T1000 (cell line): ENCODE measurements around the gene TRIP11.

Source experiments
- DNase-seq: peaks from one replicate; lab custom pipeline; 2025; ENCODE audit warnings: mixed read lengths; lab: John Stamatoyannopoulos, UW

The TRIP11 gene

DNA sequence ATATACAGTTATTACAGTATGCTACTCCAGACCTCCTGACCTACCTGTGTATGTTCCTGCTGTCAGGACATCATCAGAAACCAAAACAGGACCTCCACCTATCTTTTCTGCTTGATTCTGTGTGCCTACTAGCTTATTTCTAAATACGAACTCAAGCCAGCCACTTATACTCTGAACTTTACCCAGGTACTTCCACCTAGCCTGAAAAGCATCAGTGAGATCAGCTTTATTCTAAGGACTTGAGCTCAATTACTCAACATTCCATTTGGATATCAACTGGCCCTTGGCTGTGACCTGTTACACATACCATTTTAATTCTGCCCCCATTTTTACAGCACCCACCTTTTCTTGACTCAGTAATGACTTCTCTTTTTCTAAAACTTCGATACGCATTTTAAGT, 29.2 kb downstream of the TRIP11 start:
- DNase-seq: no peak

DNA sequence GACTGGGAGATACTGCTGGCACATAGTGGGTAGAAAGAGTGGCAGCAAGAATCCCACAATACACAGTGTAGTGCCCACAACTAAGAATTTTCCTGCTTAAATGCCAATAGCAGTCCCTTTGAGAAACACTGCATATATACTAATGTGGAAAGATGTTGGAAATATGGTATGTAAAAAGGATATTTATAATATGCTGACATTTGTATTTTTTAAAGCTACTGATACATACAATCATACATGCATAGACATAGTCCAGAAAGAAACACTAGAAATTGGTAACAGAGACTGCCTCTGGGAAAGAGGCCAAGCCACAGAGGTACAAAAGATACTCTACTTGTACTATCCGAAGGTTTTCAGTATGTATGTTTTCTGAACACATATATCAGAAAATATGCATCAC, 30.3 kb downstream of the TRIP11 start:
- DNase-seq: no peak

DNA sequence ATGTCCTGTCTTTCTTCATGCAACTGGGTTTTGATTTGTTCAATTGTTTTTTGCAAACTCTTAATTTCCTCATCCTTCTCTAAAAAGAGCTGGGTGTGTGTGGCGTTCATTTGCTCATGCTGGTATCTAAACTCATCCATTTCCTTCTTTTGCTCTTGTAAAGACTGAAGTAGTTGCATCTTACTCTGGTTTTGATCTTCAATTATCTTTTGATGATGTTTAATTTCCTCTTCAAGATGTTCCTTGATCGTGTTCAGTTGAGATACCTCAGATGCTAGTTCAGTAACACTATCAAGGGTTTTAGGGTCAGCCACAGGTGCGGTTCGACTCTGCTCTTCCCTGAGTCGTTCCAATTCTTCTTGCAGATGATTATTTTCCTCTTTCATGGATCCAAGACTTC, 34.8 kb downstream of the TRIP11 start:
- no peak for DNase-seq

DNA sequence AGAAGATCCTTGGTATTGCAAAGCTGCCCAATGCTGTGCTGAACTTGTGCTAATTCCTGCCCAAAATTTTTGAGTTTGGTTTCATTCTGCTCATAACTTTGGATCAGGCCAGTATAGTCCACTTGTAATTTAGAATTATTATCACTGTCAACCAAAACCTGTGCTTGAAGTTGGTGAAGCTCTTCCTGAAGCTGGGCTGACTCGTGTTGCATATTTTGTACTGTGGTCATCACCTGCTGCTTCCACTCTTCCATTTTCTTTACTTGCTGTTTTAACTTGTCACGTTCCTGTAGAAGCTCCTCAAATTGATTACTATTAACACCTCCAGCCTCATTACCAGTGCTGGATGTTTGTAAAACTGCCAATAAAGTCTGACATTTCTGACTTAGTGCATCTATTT, 35.8 kb downstream of the TRIP11 start:
- no peak for DNase-seq

DNA sequence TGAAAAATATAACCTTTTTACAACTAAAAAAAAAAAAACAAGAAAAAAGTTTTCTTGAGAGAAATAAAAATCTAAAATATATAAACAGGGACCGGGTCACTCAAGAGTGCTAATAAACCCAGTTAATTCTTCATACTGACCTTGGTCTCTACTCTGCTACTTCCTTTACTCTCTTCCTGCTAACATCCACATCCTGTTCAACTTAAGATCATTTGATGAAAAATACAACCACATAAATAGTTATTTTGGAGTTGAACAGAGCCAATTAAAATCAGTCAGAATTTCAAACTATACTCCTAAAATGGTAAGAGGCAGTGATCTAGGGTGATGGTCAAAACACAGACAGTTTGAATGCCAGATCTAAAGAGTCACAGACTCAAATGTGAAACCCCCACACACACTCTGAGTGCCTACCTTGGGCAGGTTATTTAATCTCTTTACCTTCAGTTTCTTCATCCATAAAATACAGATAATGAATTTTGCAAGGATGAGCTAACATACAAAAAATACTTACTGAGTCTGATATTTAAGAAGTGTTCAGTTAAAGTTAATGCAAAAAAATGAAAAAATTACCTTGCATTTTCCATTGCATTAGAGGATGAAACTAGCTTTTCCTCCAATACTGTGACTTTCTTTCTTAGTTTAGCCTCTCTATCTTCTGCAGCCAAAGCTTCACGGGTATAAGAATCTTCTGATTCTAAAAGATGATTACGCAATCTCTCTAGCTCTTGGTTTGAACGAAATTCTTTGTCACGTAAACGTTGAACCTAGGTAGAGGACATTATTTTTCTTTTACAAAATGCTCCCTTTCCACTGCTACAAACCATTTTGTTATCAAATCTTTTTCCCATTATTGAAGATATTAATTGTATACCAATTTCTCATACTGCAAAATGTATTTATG, 40.9 kb downstream of the TRIP11 start:
- no peak for DNase-seq

DNA sequence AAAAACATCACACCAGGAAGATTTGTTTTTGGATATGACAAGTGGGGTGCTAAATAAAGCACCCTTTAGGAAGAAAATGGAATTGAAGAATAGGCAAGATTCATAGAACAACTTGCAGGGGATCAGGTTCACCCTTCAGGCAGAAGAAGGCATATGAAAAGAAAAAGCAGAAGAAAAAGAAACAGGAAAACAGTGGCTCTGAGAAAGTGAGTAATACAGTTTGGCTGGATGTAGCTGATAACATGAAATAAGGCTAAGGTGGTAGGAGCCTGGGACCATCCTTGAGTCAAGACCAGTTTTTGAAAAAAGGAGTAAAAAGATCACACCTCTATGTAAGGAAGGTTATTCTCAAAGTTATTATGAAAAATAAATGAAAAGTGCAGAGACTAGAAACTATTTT, 42.4 kb downstream of the TRIP11 start:
- no peak for DNase-seq

DNA sequence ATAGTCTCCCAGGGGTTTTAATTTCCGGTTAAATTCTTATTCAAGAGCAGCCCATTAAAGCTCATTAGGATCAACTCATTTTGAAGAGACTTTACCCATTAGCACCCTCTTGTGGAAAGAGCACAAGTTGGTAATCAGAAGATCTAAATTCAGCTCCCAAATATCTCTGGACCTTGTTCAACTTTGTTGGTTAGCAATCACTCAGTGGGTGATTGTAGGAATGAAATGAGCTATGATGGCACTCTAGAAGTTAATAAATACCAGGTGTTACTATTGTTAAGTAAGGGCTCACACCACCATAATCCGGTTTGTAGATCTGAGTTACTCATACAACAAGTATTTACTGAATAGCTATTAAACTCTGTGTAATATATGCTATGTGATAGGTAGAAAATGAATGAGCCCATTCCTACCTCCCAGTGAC, 42.9 kb downstream of the TRIP11 start:
- DNase-seq: no peak

DNA sequence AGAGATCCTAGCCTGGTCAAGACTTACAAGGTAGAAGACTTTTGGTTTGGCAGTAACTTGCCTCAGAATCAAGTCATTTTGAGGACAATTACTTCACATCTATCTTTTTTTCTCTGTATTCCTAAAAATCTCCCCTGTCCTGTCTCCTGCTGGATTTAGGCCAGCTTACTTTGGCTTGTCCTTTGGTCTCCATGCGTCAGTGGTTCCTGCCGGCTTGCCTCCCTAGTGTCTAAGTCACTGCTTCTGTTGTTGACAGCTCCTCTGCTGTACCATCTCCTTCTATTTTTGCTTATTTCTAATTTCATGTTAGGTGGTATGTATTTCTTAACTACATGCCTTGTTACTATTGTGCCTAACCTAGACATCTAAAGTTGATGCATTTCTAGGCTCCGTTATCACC, 52.7 kb downstream of the TRIP11 start:
- DNase-seq: no peak

DNA sequence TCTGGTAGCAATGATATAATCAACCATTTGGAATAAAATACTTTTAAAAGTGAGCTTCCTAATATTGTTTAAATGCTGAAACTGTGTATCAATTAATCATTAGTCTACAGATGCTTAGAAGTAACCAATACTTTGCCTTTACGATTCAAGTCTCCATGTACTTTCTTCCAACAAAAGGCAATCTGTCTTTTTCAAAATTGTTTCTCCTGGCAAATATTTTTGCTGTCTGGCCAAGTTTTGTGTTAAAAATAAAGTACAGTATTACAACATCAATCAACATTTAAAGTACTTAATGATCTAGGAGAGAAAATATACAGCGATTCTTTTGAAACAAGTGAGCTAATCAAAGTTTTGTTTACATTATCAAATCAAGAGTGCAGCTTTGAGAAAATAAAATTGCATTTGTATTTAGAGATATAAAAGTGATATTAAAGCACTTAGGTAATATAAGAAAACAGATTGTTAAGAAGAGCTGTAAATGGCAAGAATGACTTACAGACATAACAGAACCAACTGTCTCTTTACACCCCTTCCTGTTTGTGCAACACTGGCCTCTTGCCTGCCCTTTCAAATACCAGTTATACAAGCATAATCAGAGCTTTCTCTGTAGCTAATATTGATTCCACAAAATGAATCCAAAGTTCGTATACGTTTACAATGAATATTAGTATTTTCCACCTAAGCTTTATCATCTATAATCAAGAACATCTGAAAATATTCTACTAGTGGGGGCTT, 54.2 kb downstream of the TRIP11 start:
- no peak for DNase-seq

DNA sequence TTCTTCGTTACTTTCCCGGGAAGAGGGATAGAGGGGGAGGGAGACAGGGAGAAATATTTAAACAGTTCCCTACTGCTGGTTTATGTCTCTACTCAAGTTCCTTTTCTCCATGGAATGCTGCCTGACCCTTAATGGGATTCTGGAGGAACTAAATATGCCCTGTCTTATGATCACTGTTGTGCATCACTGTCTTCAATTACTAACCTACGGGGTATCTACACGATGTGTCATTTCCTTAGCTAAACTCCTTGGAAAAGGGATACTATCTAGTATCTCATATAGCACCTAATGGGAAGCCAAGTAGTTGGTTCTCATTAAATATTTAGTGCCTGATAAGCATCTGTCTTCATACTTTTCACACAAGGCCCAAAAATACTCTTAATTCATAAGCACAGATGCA, 54.9 kb downstream of the TRIP11 start:
- no peak for DNase-seq

DNA sequence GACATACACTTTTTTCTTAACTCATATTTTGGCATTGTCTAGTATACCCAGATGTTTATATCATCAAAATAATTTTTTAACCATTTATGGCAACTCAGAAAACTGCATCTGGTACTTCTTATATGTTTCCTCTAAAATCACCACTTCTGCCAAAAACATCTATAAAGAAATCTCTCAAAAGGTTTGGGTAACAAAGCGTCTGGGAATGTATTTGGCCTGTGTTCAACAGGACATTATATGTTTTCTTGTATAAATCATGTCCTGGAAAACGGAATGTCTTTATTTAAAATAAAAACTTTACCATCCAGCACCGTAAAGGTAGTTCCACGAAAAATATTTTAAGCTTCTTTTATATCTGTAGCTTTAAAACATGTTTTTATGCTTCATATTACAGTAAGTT, 56.3 kb downstream of the TRIP11 start:
- DNase-seq: no peak

DNA sequence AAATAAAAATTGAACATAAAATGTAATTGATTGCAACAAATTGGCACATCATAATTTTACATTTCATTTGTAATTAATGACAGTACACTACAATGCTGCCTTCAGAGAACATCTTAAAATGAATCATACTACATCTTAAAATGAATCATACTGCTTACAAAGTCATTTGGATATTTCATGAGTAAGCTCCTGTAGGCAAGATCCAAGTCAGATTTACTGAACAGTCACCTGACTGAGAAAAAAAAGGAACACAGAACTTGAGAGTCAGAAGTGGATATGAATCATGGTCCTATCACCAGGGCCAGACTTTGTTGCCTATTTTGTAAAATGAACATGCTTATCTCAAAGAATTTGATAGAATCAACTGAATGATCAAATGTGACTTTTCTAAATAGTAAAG, 59.7 kb downstream of the TRIP11 start:
- DNase-seq: no peak

DNA sequence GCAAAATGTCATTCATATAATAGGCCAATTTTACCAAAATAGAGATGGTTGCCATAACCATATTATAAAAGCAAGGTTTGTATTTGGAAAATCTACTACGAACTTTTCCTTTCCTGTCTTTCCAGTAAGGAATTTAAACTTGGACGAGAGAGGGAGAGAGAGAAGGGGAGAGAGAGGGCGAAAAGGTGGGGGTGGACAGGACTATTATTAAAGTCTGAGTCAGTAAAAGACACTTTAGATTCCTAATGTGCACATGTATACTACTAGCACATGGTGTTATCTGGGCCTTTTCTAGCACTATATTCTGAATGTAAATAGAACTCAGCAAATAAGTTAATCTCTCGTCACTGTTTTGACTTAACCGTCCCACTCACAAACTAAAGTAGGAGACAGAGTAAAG, 62.0 kb downstream of the TRIP11 start:
- no peak for DNase-seq

DNA sequence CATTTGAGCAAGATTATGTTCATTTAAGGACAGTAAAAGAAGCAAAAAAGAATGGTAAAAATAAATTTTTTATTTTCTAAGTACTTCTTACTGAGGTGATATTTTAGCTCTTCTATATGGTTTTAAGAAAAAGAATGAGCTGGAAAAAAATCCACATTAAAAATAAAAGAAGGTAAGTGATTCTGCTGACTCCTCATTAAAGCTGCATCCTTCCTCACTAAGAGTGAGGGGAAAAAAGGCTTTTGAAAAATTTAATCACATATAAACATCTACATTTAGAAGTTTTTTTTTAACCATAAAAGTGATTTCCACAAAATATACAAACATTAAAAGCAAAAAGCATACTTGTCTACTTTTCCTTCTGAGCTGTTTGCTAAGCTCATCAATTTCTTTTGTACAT, 64.1 kb downstream of the TRIP11 start:
- DNase-seq: no peak

DNA sequence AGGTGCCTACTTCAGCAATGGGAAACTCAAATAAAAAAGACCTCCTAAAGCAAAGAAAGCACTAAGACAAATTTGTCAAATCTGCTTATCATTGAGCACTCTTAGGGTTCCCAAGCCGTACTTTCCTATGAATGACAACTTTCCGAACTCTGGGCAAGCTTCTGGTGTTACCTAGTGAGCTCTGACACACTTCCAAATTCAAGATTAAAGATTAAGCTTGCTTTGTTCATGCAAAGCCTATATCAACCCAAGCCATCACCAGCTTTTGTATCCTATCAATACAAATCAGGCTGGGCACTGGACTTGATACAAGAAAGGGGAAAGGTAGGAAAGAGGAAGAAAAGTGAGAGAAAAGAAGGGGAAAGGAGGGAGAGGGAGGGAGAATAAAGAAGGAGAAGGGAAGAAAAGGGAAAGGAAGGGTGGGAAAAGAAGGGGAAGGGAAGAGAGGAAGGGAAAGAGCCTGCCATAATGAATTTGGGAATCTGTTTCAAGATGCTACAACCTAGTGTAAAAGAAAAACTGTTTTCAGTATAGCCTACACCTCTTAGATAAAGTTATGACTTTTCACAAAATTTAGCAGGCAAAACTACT, 68.6 kb downstream of the TRIP11 start:
- no peak for DNase-seq

DNA sequence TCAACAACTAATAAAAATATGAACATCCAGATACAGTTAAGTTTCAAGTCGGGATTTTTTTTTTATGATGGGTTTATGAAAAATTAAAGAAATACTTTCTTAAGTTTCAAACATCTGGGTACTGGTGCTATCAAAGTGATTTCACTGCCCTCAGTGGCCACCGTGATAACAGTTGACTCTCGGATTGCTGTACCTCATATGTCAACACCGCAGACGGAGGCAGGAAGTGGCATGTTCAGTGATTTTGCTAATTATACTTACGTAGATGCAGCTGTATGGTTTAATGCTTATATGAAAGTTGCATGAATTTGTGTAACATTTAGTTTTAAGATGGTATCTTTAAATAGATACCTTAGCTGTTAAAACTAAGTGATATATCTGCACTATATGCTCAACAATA, 71.6 kb downstream of the TRIP11 start:
- no peak for DNase-seq

DNA sequence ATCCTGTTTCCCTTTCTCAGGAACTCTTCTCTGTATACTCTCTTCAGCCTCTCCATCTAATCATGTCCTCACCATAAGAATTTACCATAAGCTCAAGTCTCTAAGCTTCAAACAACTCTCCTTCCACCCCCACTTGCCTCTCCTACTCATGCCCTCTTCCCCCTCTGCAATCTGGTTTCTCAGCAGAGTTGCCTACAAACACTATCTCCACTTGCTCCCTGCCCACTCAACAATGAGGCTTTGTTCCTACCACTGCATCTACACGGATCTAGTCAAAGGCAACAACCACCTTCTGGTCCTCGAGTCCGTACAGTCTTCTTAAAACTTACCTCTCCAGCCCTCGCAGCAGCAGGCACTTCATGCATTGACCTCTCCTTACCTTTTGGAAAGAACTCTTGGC, 75.1 kb downstream of the TRIP11 start:
- no peak for DNase-seq

DNA sequence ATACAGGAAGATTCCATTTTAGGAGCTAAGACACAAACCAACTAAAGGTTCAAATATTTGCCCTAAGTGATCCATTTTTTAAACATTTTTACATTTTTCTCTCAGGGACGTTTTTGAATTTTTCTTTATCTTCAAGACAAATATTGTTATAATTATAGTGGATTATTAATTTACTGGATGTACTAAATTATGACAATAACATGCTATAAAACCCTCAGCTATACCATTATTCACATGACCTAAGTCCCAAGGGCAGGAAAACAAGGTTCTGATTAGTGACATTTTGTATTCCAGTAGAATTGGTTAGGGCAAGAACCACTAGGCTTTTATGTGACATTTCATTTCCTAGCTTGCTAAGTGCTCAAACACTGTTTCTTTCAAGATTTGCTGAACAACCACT, 75.8 kb downstream of the TRIP11 start:
- no peak for DNase-seq

DNA sequence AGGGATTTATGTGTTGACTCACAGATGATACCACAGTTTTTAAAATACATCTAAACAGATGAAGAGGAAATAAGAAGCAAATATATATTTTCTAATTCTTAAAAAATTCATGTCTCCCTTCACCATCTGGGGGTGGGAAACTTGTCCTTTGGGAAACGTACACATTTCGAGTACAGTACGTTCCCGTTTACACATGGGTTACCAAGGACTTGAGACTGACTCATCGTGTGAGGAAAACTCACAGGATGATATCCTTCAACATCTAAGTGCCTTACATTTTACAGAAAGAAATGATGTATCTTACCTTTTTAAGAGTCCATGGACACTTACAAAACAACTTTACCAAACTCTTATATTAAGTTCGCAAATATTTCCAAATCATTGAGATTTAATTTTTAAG, 76.4 kb downstream of the TRIP11 start:
- DNase-seq: no peak

DNA sequence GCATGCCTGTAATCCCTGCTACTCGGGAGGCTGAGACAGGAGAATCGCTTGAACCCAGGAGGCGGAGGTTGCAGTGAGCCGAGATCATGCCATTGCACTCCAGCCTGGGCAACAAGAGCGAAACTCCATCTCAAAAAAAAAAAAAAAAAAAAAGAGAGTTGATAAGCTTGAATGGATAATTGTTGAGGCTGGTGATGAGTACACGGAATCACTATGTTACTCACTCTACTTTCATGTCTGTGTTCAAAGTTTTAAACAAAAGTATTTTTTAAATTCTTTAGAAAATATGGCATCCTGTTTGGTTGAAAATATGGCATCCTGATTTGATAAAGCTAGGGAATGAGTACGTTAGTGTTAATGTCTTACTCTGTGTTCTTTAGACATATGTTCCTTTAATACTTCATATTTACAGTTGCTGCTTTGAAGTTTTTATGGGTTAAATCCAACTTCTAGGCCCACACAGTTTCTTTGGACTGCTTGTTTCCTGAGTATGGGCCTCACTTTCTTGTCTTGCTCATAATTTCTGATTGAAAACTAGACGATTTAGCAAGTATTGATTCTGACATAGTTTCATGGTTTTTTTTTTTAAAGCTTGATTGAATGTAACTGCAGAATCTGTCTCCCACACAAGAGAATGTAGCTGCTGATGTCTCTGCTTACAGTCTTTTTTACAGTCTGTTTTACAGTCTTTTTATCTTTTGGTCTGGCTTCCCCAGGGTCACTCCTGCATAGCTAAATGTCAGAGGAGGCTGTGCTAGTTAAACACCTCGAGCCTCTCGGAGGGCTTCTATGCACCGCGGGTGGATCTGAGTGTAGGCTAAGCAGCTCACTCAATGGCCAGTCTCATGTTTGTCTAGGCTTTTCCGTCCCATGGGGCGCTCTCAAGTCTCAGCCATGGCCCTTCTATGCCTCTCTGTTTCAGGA, 78.3 kb downstream of the TRIP11 start:
- DNase-seq: no peak

DNA sequence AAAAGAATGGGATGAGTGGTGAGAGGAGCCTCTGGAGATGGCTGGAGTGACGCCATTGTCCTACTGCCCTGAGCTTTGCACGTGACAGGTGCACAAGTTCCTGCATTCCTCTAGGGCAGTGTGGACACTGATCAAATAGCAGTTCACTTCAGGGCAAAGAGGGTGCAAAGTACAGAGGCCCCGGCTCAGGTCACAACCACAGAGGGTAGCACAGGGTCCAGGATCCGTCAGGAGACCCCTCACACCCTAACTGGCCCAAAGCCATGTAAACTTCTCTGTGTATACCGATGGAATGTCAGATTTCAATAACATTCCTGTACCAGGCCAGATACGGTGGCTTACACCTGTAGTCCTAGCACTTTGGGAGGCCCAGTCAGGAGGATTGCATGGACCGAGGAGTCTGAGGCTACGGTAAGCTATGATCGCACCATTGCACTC, 82.0 kb downstream of the TRIP11 start:
- no peak for DNase-seq

DNA sequence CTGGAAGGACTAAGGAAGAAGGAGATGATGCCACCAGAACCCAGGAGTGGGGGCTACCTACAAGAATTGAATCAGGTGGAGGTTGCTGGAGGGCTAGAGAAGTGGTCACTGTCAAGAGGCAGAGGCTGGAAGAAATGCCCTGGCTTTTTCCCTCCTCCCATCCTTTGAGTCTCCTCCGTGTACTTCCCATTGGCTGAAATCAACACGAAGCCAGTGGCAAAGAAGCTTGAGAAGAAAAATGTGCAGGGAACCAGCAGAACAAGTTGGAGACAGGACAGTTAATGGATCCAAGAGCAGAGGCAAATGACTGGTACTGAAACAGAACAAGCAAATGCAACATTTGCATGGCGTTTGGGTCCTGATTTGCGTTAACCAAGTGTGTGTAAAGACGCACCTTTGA, 83.2 kb downstream of the TRIP11 start:
- no peak for DNase-seq
